COLO668 (cell line): ENCODE data around the gene ANKIB1.
"Not testable (repeated sequence)": the region's sequence is repeated elsewhere in the genome, so short reads cannot be mapped to it uniquely, and the experiment has no call there.

Experiments
- DNase-seq: peaks from one replicate; lab custom pipeline; 2025; ENCODE audit not compliant: unreplicated experiment; lab: John Stamatoyannopoulos, UW

The ANKIB1 gene

GRCh38 chr7:92325173-92325572 is 79.4 kb downstream of the ANKIB1 start:
- DNase-seq: no peak

- no peak for DNase-seq
Measured at GRCh38 chr7:92325858-92326257, 80.1 kb downstream of the ANKIB1 start.

GRCh38 chr7:92330835-92331438 is 85.2 kb downstream of the ANKIB1 start:
- no peak for DNase-seq

GRCh38 chr7:92331508-92331907 is 85.7 kb downstream of the ANKIB1 start:
- no peak for DNase-seq

GRCh38 chr7:92332782-92333181 is 87.0 kb downstream of the ANKIB1 start:
- no peak for DNase-seq

- no peak for DNase-seq
Measured at GRCh38 chr7:92333866-92334265, 88.1 kb downstream of the ANKIB1 start.

- no peak for DNase-seq
Measured at GRCh38 chr7:92335574-92335973, 89.8 kb downstream of the ANKIB1 start.

- no peak for DNase-seq
Measured at GRCh38 chr7:92336662-92337340, 91.0 kb downstream of the ANKIB1 start.

GRCh38 chr7:92340016-92340415 is 94.2 kb downstream of the ANKIB1 start:
- DNase-seq: no peak

- no peak for DNase-seq
Measured at GRCh38 chr7:92343714-92344113, 97.9 kb downstream of the ANKIB1 start.

GRCh38 chr7:92352009-92352408 is 106.2 kb downstream of the ANKIB1 start:
- DNase-seq: no peak

GRCh38 chr7:92354214-92354613 is 108.4 kb downstream of the ANKIB1 start:
- DNase-seq: no peak

GRCh38 chr7:92356406-92356805 is 110.6 kb downstream of the ANKIB1 start:
- DNase-seq: no peak

GRCh38 chr7:92357260-92357659 is 111.5 kb downstream of the ANKIB1 start:
- DNase-seq: no peak

- not testable (repeated sequence) for DNase-seq
Measured at GRCh38 chr7:92359179-92359578, 113.4 kb downstream of the ANKIB1 start.

- DNase-seq: no peak
Measured at GRCh38 chr7:92359801-92360200, 114.0 kb downstream of the ANKIB1 start.

- DNase-seq: no peak
Measured at GRCh38 chr7:92360387-92360786, 114.6 kb downstream of the ANKIB1 start.

- DNase-seq: no peak
Measured at GRCh38 chr7:92362131-92362530, 116.4 kb downstream of the ANKIB1 start.

GRCh38 chr7:92366730-92367129 is 121.0 kb downstream of the ANKIB1 start:
- no peak for DNase-seq

- DNase-seq: no peak
Measured at GRCh38 chr7:92368741-92369140, 123.0 kb downstream of the ANKIB1 start.

- DNase-seq: no peak
Measured at GRCh38 chr7:92375013-92375412, 129.2 kb downstream of the ANKIB1 start.

- DNase-seq: no peak
Measured at GRCh38 chr7:92391071-92391470, 145.3 kb downstream of the ANKIB1 start.

GRCh38 chr7:92397542-92397941 is 151.8 kb downstream of the ANKIB1 start:
- no peak for DNase-seq
